ENCODE data around the gene EPB41.

DNA sequence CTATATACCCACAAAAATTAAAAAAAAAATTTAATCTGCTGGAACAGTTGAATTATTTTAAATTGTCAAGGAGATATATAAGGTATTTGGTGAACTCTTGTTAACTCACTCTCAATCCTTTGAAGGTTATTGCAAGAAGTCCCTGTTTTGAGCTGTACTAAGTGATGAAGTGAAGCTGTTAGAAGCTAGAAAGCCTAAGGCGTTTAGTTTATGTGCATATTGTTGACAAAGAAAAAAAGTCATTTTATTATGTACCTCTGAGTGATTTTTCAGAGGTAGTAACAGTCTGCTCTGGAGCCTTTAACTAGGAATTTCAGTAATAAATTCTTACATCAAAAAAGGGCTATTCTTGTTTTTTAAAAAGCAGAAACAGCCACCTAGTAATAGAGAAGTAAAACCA, 149.7 kb downstream of the EPB41 start:
- TF ChIP-seq, protein P1, sequence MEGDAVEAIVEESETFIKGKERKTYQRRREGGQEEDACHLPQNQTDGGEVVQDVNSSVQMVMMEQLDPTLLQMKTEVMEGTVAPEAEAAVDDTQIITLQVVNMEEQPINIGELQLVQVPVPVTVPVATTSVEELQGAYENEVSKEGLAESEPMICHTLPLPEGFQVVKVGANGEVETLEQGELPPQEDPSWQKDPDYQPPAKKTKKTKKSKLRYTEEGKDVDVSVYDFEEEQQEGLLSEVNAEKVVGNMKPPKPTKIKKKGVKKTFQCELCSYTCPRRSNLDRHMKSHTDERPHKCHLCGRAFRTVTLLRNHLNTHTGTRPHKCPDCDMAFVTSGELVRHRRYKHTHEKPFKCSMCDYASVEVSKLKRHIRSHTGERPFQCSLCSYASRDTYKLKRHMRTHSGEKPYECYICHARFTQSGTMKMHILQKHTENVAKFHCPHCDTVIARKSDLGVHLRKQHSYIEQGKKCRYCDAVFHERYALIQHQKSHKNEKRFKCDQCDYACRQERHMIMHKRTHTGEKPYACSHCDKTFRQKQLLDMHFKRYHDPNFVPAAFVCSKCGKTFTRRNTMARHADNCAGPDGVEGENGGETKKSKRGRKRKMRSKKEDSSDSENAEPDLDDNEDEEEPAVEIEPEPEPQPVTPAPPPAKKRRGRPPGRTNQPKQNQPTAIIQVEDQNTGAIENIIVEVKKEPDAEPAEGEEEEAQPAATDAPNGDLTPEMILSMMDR (conservative IDR thresholded peaks at IDR 0.05; ENCODE audit: low read depth, low read length), result no peak
- TF ChIP-seq RFX5 (IDR thresholded peaks at IDR 0.05; ENCODE audit: low read depth, low read length), result no peak
- TF ChIP-seq POLR2A (IDR thresholded peaks at IDR 0.05; ENCODE audit: low read depth, low read length), result no peak
- no peak for TF ChIP-seq RAD21 (IDR thresholded peaks at IDR 0.05; ENCODE audit: low read length)
- TF ChIP-seq, protein P2, sequence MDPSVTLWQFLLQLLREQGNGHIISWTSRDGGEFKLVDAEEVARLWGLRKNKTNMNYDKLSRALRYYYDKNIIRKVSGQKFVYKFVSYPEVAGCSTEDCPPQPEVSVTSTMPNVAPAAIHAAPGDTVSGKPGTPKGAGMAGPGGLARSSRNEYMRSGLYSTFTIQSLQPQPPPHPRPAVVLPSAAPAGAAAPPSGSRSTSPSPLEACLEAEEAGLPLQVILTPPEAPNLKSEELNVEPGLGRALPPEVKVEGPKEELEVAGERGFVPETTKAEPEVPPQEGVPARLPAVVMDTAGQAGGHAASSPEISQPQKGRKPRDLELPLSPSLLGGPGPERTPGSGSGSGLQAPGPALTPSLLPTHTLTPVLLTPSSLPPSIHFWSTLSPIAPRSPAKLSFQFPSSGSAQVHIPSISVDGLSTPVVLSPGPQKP (IDR thresholded peaks at IDR 0.05; ENCODE audit: borderline replicate concordance, low read depth, low read length), result no peak
- TF ChIP-seq MXI1 (IDR thresholded peaks at IDR 0.05; ENCODE audit: borderline replicate concordance, low read depth, low read length), result no peak
- TF ChIP-seq RCOR1 (IDR thresholded peaks at IDR 0.05; ENCODE audit: insufficient replicate concordance, low read length), result no peak
- no peak for TF ChIP-seq CEBPB (IDR thresholded peaks at IDR 0.05; ENCODE audit: low read depth, low read length)
- no peak for TF ChIP-seq NFE2L2 (IDR thresholded peaks at IDR 0.05; ENCODE audit: low read depth, low read length)
- TF ChIP-seq, protein P3, sequence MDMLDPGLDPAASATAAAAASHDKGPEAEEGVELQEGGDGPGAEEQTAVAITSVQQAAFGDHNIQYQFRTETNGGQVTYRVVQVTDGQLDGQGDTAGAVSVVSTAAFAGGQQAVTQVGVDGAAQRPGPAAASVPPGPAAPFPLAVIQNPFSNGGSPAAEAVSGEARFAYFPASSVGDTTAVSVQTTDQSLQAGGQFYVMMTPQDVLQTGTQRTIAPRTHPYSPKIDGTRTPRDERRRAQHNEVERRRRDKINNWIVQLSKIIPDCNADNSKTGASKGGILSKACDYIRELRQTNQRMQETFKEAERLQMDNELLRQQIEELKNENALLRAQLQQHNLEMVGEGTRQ (IDR thresholded peaks at IDR 0.05; ENCODE audit: low read depth, low read length), result no peak
- no peak for TF ChIP-seq SMC3 (IDR thresholded peaks at IDR 0.05; ENCODE audit: low read depth, low read length)

Data from IMR-90 (cell line).